GM06990 (cell line): ENCODE results near the gene MTCL3.
A peak's percentile ranks its signal among the peaks of the same experiment; 100 is the strongest.

Source experiments
- DNase-seq: peaks from one replicate; pipeline ENCODE4 v3.0.0-alpha.2; 2011; ENCODE audit not compliant: insufficient read length; ENCODE audit errors: extremely low read depth
- H3K27me3 ChIP-seq: replicated peaks from 2 replicates; pipeline ENCODE4 v1.6.0; 2011; ENCODE audit warnings: low read length; ENCODE audit not compliant: control insufficient read depth, insufficient read depth
- H3K36me3 ChIP-seq: 2 replicates; pipeline ENCODE4 v1.5.1; 2011; ENCODE audit warnings: low read length; ENCODE audit not compliant: control insufficient read depth, insufficient read depth
- H3K4me3 ChIP-seq: replicated peaks from 2 replicates; pipeline ENCODE4 v1.5.1; 2011; ENCODE audit warnings: low read depth, mild to moderate bottlenecking, control low read depth, low read length
- TF ChIP-seq, protein P1 (sequence below): IDR thresholded peaks from 2 replicates; pipeline ENCODE4 v1.5.1; 2011; ENCODE audit warnings: low read length, control low read depth, mild to moderate bottlenecking, inconsistent platforms; ENCODE audit not compliant: insufficient read depth, poor library complexity, severe bottlenecking

Gene MTCL3

DNA sequence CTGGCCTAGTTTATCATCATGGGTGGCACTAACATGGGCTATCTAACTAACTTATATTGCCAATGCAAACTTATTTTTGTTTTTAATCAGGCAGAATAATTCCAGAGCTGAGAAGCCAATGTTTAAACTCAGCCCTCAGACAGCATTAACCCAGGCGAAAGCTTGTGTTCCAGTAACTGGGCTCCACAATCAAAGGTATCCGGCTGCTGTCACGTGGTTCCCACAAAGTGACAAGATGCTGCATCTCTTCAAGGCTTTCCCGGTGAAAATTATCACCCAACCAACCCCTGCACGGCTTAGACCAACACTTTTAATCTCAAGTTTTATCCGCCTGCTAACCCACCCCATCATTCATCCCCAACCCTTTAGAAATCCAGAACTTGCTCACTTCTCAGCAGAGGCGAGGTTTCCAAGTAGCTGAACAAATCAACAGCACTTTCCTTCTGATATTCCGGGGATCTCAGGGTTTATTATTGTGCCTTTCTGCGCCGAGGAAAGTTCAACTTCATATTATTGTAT is 885 bp downstream of the MTCL3 start:
- TF ChIP-seq, protein P1, sequence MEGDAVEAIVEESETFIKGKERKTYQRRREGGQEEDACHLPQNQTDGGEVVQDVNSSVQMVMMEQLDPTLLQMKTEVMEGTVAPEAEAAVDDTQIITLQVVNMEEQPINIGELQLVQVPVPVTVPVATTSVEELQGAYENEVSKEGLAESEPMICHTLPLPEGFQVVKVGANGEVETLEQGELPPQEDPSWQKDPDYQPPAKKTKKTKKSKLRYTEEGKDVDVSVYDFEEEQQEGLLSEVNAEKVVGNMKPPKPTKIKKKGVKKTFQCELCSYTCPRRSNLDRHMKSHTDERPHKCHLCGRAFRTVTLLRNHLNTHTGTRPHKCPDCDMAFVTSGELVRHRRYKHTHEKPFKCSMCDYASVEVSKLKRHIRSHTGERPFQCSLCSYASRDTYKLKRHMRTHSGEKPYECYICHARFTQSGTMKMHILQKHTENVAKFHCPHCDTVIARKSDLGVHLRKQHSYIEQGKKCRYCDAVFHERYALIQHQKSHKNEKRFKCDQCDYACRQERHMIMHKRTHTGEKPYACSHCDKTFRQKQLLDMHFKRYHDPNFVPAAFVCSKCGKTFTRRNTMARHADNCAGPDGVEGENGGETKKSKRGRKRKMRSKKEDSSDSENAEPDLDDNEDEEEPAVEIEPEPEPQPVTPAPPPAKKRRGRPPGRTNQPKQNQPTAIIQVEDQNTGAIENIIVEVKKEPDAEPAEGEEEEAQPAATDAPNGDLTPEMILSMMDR = no peak
- no peak for DNase-seq
- Histone ChIP-seq H3K36me3 (no peaks in the 10 kb centered on the region), H3K27me3 (no peaks in the 10 kb centered on the region), H3K4me3 (no peak overlapping the region)

DNA sequence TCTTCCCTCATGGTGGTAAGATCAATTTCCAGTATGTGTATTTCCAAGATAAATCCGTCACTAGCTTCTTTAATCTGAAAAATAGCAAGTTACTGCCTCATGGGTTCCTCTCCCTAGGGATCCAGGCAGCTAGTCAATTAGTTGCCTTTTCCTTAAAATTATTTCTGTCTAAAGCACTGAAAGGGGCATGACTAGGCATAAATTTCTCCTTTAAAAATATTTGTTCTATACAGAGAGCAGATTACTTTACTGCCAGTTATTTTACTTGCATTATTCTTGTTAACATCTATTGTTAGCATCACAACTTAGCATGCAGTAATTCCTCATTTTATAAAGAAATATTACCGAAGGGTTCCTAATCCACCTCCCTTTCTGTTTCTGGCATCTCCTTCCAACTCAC is 1.4 kb downstream of the MTCL3 start:
- Histone ChIP-seq H3K4me3 (no peak overlapping the region), H3K36me3 (no peaks in the 10 kb centered on the region), H3K27me3 (no peaks in the 10 kb centered on the region)
- TF ChIP-seq, protein P1 = no peak
- DNase-seq = no peak

GRCh38 chr6:127516662-127517273 is 2.4 kb downstream of the MTCL3 start:
- TF ChIP-seq, protein P1 = peak; percentile 82
- DNase-seq = peak; percentile 8
- Histone ChIP-seq H3K4me3 (peak overlapping the region; percentile 66), H3K36me3 (no peaks in the 10 kb centered on the region), H3K27me3 (no peaks in the 10 kb centered on the region)

DNA sequence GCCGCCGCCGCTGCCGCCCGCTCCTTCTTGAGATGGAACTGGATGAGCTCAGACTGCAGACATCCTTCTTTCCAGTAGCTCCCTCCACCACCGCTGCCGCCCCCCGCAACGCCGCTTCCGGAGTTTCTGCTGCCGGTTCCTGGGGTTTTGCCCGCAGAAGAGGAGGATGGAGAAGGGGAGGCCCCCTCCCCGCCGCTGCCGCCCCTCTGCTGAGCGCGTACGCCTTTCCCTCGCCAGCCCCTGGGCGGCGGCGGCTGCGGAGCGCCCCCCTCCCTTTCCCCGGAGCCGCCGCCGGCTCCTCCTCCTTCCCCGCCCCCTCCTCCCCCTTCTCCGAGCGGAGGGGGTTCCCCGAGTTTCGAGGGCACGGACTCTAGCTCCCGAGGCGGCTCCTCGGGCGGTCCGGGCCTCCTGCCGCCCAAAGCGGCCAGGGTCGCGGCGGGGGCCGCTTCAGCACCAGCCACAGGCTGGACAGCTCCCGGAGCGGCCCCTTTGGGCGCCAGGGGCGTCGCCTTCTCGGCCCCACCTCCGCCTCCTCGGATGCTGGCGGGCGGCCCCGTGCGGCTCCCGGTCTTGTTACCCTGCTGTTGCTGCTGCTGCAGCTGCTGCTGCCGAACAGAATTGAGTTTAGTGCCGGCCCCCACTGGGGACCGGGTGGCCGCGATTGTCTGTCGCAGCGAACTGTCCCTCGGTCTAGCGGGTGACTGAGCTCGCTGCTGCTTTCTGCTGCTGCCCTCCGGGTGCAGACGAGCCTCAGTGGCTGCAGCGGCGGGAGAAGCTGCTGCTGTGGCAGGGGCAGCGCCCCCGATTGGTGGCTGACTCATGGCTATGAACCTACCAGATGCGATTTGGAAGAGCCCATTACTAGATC is 3.1 kb downstream of the MTCL3 start:
- Histone ChIP-seq H3K4me3 (peak overlapping the region; percentile 66), H3K27me3 (no peaks in the 10 kb centered on the region), H3K36me3 (no peaks in the 10 kb centered on the region)
- TF ChIP-seq, protein P1 = no peak
- peak; percentile 79 for DNase-seq

DNA sequence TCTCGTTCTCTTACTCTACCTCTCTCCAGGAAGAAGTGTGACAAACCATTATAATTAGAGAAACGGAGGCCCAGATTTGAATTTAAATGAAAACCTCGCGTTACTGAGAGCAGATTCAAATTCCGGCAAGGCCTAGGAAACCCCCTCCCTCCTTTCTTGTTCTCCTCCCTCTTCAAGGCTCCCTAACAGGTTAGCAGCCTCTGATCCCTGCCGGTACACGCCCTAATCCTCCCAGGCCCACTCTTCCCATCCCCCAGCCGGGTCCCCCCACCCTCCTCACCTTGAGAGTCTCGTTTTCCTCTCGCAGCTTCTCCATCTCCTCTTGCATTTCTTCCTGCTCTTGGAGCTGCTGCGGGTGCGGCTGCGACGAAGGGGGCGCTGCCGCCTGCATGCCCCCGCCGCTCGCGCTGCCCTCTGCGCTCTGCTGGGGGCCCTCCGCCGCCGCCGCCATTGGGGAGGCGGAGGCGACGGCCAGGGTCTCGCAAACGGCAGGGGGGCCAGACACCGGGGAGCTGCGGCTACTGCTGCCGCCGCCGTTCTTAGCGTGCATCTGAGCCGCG is 3.8 kb downstream of the MTCL3 start:
- H3K36me3 ChIP-seq = no peaks in the 10 kb centered on the region
- no peaks in the 10 kb centered on the region for H3K27me3 ChIP-seq
- peak overlapping the region; percentile 66 for H3K4me3 ChIP-seq
- DNase-seq = no peak
- TF ChIP-seq, protein P1 = no peak
